ENCODE results near the gene MUC20. TPM values are rescaled to one million over a fixed set of nuclear protein-coding genes. Genes with fewer than 3 reads are reported as not detected.

Gene MUC20
- total RNA-seq, 1 experiment from 2014 or later: not detected

GRCh38 chr3:195766671-195767070 lies 45.9 kb downstream of the MUC20 start:
- Histone ChIP-seq H3K4me1 (ENCODE audit: control insufficient read depth, insufficient read depth, low read length) (no peaks in the 10 kb centered on the region), H3K4me3 (ENCODE audit: low read depth in 2 of 2, low read length in 2 of 2) (no peak overlapping the region), H3K27me3 (ENCODE audit: control insufficient read depth, insufficient read depth, low read length) (no peaks in the 10 kb centered on the region), H3K9me3 (ENCODE audit: control insufficient read depth, insufficient read depth, low read depth, low read length) (no peaks in the 10 kb centered on the region), H3K36me3 (ENCODE audit: control insufficient read depth, insufficient read depth, low read length) (no peaks in the 10 kb centered on the region), H3K27ac (ENCODE audit: low read length) (no peak overlapping the region)
- no peak for DNase-seq (ENCODE audit: low read depth, low spot score)
- no peak for TF ChIP-seq CTCF (IDR thresholded peaks at IDR 0.05)
- CTCF ChIA-PET: no interaction called here
- BruUV-seq (replicated peaks): no TSS peak
- intact Hi-C loops (cut with micrococcal nuclease; ENCODE audit: unreplicated experiment): no loop called here
- in situ Hi-C loops (cut with HindIII; ENCODE audit: low pct_unique_long_range_greater_than_20kb, low sequenced_read_pairs): no loop called here
- ATAC-seq: no peak
- POLR2A ChIA-PET: no interaction called here

- no TSS peak for BruUV-seq (replicated peaks)
- ChIA-PET POLR2A (no interaction called here), CTCF (no interaction called here)
- Histone ChIP-seq H3K27ac (ENCODE audit: low read length) (no peak overlapping the region), H3K27me3 (ENCODE audit: control insufficient read depth, insufficient read depth, low read length) (no peaks in the 10 kb centered on the region), H3K4me1 (ENCODE audit: control insufficient read depth, insufficient read depth, low read length) (no peaks in the 10 kb centered on the region), H3K36me3 (ENCODE audit: control insufficient read depth, insufficient read depth, low read length) (no peaks in the 10 kb centered on the region), H3K4me3 (ENCODE audit: low read depth in 2 of 2, low read length in 2 of 2) (no peak overlapping the region), H3K9me3 (ENCODE audit: control insufficient read depth, insufficient read depth, low read depth, low read length) (no peaks in the 10 kb centered on the region)
- TF ChIP-seq CTCF (IDR thresholded peaks at IDR 0.05) (no peak), SIN3A (IDR thresholded peaks at IDR 0.05; ENCODE audit: borderline replicate concordance, insufficient read depth, low read depth, low read length) (no peak), REST (IDR thresholded peaks at IDR 0.05; ENCODE audit: insufficient read depth in 1 of 2, low read depth in 2 of 2, low read length in 1 of 2) (no peak), POLR2AphosphoS5 (IDR thresholded peaks at IDR 0.05; ENCODE audit: low read depth, low read length) (no peak), TCF7L2 (IDR thresholded peaks at IDR 0.05; ENCODE audit: low read depth, low read length) (no peak)
- no peak for ATAC-seq
- DNase-seq (ENCODE audit: low read depth, low spot score): no peak
- in situ Hi-C loops (cut with HindIII; ENCODE audit: low pct_unique_long_range_greater_than_20kb, low sequenced_read_pairs) (no loop called here), intact Hi-C loops (cut with micrococcal nuclease; ENCODE audit: unreplicated experiment) (no loop called here)
These were observed 47.0 kb downstream of the MUC20 start for GRCh38 chr3:195767792-195768191.

- no peaks in the 10 kb centered on the region for H3K9me3 ChIP-seq (ENCODE audit: control insufficient read depth, insufficient read depth, low read depth, low read length)
- ChIA-PET CTCF (no interaction called here), POLR2A (interaction anchor here (0.6 kb wide), 1 partner anchor 1307 kb away, joined by 4 read pairs; no protein-coding TSS in a partner anchor)
- H3K27me3 ChIP-seq (ENCODE audit: control insufficient read depth, insufficient read depth, low read length): no peaks in the 10 kb centered on the region
- no peaks in the 10 kb centered on the region for H3K36me3 ChIP-seq (ENCODE audit: control insufficient read depth, insufficient read depth, low read length)
- DNase-seq (ENCODE audit: low read depth, low spot score) (no peak), ATAC-seq (no peak)
- H3K4me1 ChIP-seq (ENCODE audit: control insufficient read depth, insufficient read depth, low read length): no peaks in the 10 kb centered on the region
- intact Hi-C loops (cut with micrococcal nuclease; ENCODE audit: unreplicated experiment): no loop called here
- in situ Hi-C loops (cut with HindIII; ENCODE audit: low pct_unique_long_range_greater_than_20kb, low sequenced_read_pairs): no loop called here
- TF ChIP-seq TCF7L2 (IDR thresholded peaks at IDR 0.05; ENCODE audit: low read depth, low read length) (no peak), REST (IDR thresholded peaks at IDR 0.05; ENCODE audit: insufficient read depth in 1 of 2, low read depth in 2 of 2, low read length in 1 of 2) (no peak), CTCF (IDR thresholded peaks at IDR 0.05) (no peak), POLR2AphosphoS5 (IDR thresholded peaks at IDR 0.05; ENCODE audit: low read depth, low read length) (no peak), SIN3A (IDR thresholded peaks at IDR 0.05; ENCODE audit: borderline replicate concordance, insufficient read depth, low read depth, low read length) (no peak)
- no peak overlapping the region for H3K27ac ChIP-seq (ENCODE audit: low read length)
- BruUV-seq (replicated peaks): no TSS peak
- H3K4me3 ChIP-seq (ENCODE audit: low read depth in 2 of 2, low read length in 2 of 2): no peak overlapping the region
These were observed 47.6 kb downstream of the MUC20 start for GRCh38 chr3:195768414-195768813.
